Measurements from ENCODE around the gene SLC9A7. TPM values are rescaled to one million over a fixed set of nuclear protein-coding genes. Genes with fewer than 3 reads are reported as not detected.

Gene SLC9A7
- total and polyA plus RNA-seq, 12 donors: 0.43 to 7.5 (median 1.9) TPM

GRCh38 chrX:46595084-46595483, 163.8 kb downstream of the SLC9A7 start:
- no peak for TF ChIP-seq CTCF (IDR thresholded peaks at IDR 0.05)
- Histone ChIP-seq H3K4me3 (no peak overlapping the region), H3K36me3 (no peaks in the 10 kb centered on the region), H3K9me3 (no peaks in the 10 kb centered on the region), H3K4me1 (peaks cover 0 to 46% (median 26%) of the 10 kb centered on the region in 9 donors), H3K27ac (peak overlapping the region in 3 of 10 donors; percentile 11 to 39 (median 30)), H3K27me3 (peaks cover 0 to 33% (median 0%) of the 10 kb centered on the region in 7 donors)
- intact Hi-C loops (cut with DNase I): no loop called here
- WGBS, 2 donors: 96 to 97% methylated on average over 1 of the region's 1 CpG
- no peak for DNase-seq
- ATAC-seq: no peak

DNA sequence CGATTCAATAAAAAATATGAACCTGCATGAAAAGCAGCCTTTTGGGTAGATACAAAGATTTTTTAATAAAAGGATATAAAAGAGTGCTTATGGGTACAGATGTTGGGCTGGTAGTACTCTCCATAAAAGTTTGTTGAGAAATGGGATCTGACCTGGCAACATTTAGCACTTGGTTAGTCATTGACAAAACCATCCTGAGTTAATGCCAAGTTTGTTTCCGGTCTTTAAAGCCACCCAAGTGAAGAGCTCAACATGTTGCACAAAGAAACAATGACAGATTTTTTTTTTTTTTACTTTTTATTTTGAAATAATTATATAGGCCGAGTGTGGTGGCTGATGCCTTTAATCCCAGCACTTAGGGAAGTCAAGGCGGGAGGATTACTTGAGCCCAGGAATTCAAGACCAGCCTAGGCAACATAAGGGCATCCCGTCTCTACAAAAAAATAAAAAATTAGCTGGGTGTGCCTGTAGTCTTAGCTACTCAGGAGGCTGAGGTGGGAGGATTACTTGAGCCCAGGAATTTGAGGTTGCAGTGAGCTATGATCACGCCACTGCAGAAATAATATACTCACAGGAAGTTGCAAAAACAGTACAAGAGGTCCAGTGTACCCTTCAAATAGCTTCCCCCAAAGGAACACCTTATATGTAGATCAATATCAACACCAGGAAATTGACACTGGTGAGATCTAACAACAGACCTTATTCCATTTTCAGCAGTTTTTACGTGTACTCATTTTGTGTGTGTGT, 168.8 kb downstream of the SLC9A7 start:
- peak in 2 of 8 donors; percentile 50 to 68 for ATAC-seq

GRCh38 chrX:46588263-46588662, 170.7 kb downstream of the SLC9A7 start:
- H3K4me3 ChIP-seq: peak overlapping the region in 3 of 10 donors; percentile 7 to 24 (median 18)

More for the DNA sequence above, 168.8 kb downstream of the SLC9A7 start:
- Histone ChIP-seq H3K4me3 (no peak overlapping the region), H3K9me3 (no peaks in the 10 kb centered on the region), H3K27ac (peak overlapping the region in 6 of 10 donors; percentile 28 to 76 (median 72)), H3K36me3 (no peaks in the 10 kb centered on the region), H3K27me3 (peaks cover 0 to 10% (median 0%) of the 10 kb centered on the region in 7 donors), H3K4me1 (peaks cover 2 to 67% (median 52%) of the 10 kb centered on the region in 9 donors)
- no peak for TF ChIP-seq CTCF (IDR thresholded peaks at IDR 0.05)
- WGBS, 2 donors: 65 to 66% methylated on average over 7 of the region's 7 CpGs
- intact Hi-C loops (cut with DNase I): no loop called here
- no peak for DNase-seq

DNA sequence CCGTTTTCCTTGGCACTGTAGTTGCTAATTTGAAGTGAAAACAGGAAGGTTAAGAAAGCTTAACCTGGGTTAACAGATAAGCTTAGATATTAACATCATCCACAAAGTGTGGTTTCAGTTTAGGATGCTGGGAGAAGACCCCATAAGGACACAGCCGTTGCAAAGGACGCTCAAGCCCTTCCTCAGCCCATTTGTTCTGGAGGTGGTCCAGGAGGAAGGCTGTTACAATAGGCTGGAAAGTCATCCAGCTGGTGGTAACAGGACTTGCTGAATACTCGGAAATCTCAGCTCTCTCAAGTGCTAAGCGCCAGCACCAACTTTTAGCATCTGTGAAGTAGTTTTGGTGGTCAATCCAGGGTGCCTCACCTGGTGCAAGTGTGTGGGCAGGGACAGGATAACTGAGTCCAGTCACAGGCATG, 171.2 kb downstream of the SLC9A7 start:
- peaks cover 0 to 6% (median 0%) of the 10 kb centered on the region in 7 donors for H3K27me3 ChIP-seq
- peak overlapping the region in 3 of 10 donors; percentile 7 to 24 (median 18) for H3K4me3 ChIP-seq
- H3K4me1 ChIP-seq: peaks cover 0 to 75% (median 58%) of the 10 kb centered on the region in 9 donors
- H3K27ac ChIP-seq: peak overlapping the region in 9 of 10 donors; percentile 44 to 76 (median 68)
- H3K36me3 ChIP-seq: no peaks in the 10 kb centered on the region
- ATAC-seq (peak in 7 of 8 donors; percentile 48 to 79 (median 64)), DNase-seq (no peak)
- H3K9me3 ChIP-seq: no peaks in the 10 kb centered on the region
- intact Hi-C loops (cut with DNase I): no loop called here
- no peak for TF ChIP-seq CTCF (IDR thresholded peaks at IDR 0.05)
- 17 to 33% methylated on average over 5 of the region's 5 CpGs for WGBS, 2 donors

More at GRCh38 chrX:46588263-46588662, 170.7 kb downstream of the SLC9A7 start:
- Histone ChIP-seq H3K36me3 (no peaks in the 10 kb centered on the region), H3K27ac (peak overlapping the region in 9 of 10 donors; percentile 44 to 76 (median 68)), H3K4me1 (peaks cover 0 to 70% (median 55%) of the 10 kb centered on the region in 9 donors), H3K9me3 (no peaks in the 10 kb centered on the region), H3K27me3 (peaks cover 0 to 10% (median 0%) of the 10 kb centered on the region in 7 donors)
- TF ChIP-seq CTCF (IDR thresholded peaks at IDR 0.05): no peak
- intact Hi-C loops (cut with DNase I): no loop called here
- ATAC-seq: peak; percentile 72 to 83 (median 82)
- peak; percentile 24 to 67 for DNase-seq
- 32 to 44% methylated on average over 4 of the region's 4 CpGs for WGBS, 2 donors
